Panc1 (cell line): ENCODE measurements around the gene ANO9.

Experiments used
- POLR2AphosphoS5 ChIP-seq: IDR thresholded peaks from 2 replicates; pipeline ENCODE4 v1.6.1; 2012; ENCODE audit warnings: mild to moderate bottlenecking, low read depth, low read length, moderate library complexity
- TF ChIP-seq, protein P1 (sequence below): fragments of 450-650 bp; IDR thresholded peaks from 2 replicates; pipeline ENCODE4 v1.5.1; 2017; ENCODE audit warnings: mild to moderate bottlenecking

GRCh38 chr11:392102-392777 is 49.6 kb downstream of the ANO9 start:
- TF ChIP-seq, protein P1, sequence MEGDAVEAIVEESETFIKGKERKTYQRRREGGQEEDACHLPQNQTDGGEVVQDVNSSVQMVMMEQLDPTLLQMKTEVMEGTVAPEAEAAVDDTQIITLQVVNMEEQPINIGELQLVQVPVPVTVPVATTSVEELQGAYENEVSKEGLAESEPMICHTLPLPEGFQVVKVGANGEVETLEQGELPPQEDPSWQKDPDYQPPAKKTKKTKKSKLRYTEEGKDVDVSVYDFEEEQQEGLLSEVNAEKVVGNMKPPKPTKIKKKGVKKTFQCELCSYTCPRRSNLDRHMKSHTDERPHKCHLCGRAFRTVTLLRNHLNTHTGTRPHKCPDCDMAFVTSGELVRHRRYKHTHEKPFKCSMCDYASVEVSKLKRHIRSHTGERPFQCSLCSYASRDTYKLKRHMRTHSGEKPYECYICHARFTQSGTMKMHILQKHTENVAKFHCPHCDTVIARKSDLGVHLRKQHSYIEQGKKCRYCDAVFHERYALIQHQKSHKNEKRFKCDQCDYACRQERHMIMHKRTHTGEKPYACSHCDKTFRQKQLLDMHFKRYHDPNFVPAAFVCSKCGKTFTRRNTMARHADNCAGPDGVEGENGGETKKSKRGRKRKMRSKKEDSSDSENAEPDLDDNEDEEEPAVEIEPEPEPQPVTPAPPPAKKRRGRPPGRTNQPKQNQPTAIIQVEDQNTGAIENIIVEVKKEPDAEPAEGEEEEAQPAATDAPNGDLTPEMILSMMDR = no peak
- TF ChIP-seq POLR2AphosphoS5 = no peak
